KMS-11 (cell line): ENCODE data around the gene TSHZ1.

ENCODE experiments used
- H2AFZ ChIP-seq: fragments of 200-600 bp; sonication (generic); 2 replicates; pipeline ENCODE4 v1.6.1; 2016; ENCODE audit warnings: antibody characterized with exemption, mixed run types, low read depth
- H3K27ac ChIP-seq: fragments of 200-600 bp; sonication (generic); 2 replicates; pipeline ENCODE4 v1.6.1; 2016; ENCODE audit warnings: mild to moderate bottlenecking, mixed run types
- H3K27me3 ChIP-seq: fragments of 200-600 bp; sonication (generic); 2 replicates; pipeline ENCODE4 v1.6.1; 2017; ENCODE audit warnings: mild to moderate bottlenecking, low read depth, mixed run types, moderate library complexity; ENCODE audit not compliant: insufficient read depth
- H3K36me3 ChIP-seq: fragments of 200-600 bp; sonication (generic); 2 replicates; pipeline ENCODE4 v1.6.1; 2017; ENCODE audit warnings: mild to moderate bottlenecking, mixed run types; ENCODE audit not compliant: insufficient read depth
- H3K4me1 ChIP-seq: fragments of 200-600 bp; sonication (generic); 2 replicates; pipeline ENCODE4 v1.6.1; 2016; ENCODE audit warnings: mild to moderate bottlenecking, low read depth, mixed run types; ENCODE audit not compliant: poor library complexity, severe bottlenecking
- H3K4me2 ChIP-seq: fragments of 200-600 bp; sonication (generic); 2 replicates; pipeline ENCODE4 v1.7.0; 2016; ENCODE audit warnings: mild to moderate bottlenecking, mixed run types
- H3K4me3 ChIP-seq: fragments of 200-600 bp; sonication (generic); IDR thresholded peaks from 2 replicates; pipeline ENCODE4 v1.6.1; 2017; ENCODE audit warnings: low read depth, low read length, mixed read lengths; ENCODE audit not compliant: insufficient read depth
- H3K79me2 ChIP-seq: fragments of 200-600 bp; sonication (generic); 2 replicates; pipeline ENCODE4 v1.6.1; 2016; ENCODE audit warnings: low read depth, mixed run types; ENCODE audit not compliant: insufficient read depth
- H3K9ac ChIP-seq: fragments of 200-600 bp; sonication (generic); 2 replicates; pipeline ENCODE4 v1.6.1; 2016; ENCODE audit warnings: mild to moderate bottlenecking, mixed run types
- H4K20me1 ChIP-seq: fragments of 200-600 bp; sonication (generic); 2 replicates; pipeline ENCODE4 v1.6.1; 2016; ENCODE audit warnings: mild to moderate bottlenecking, mixed run types; ENCODE audit not compliant: insufficient read depth
- CTCF ChIP-seq: fragments of 200-600 bp; sonication (generic); conservative IDR thresholded peaks from 2 replicates; pipeline ENCODE4 v1.6.1; 2017; ENCODE audit warnings: low read depth, mild to moderate bottlenecking, antibody characterized with exemption, low read length, moderate library complexity, mixed read lengths

The TSHZ1 gene

GRCh38 chr18:75204732-75205513 lies 5.7 kb upstream of the TSHZ1 start:
- H3K27ac ChIP-seq = no peak overlapping the region
- TF ChIP-seq CTCF = no peak
- no peak overlapping the region for H2AFZ ChIP-seq
- no peak overlapping the region for H3K4me3 ChIP-seq
- H3K9ac ChIP-seq = no peak overlapping the region
- no peaks in the 10 kb centered on the region for H3K27me3 ChIP-seq
- H3K4me1 ChIP-seq = peaks cover 30% of the 10 kb centered on the region
- no peak overlapping the region for H3K4me2 ChIP-seq
- peaks cover 12% of the 10 kb centered on the region; the same call in 1 of the 2 replicates for H3K36me3 ChIP-seq
- no peaks in the 10 kb centered on the region for H4K20me1 ChIP-seq
- peaks cover 68% of the 10 kb centered on the region for H3K79me2 ChIP-seq

- H3K79me2 ChIP-seq = peaks cover 68% of the 10 kb centered on the region
- H2AFZ ChIP-seq = no peak overlapping the region
- H3K27ac ChIP-seq = no peak overlapping the region
- no peaks in the 10 kb centered on the region for H4K20me1 ChIP-seq
- no peak overlapping the region for H3K9ac ChIP-seq
- H3K4me3 ChIP-seq = no peak overlapping the region
- TF ChIP-seq CTCF = no peak
- no peaks in the 10 kb centered on the region for H3K27me3 ChIP-seq
- no peak overlapping the region for H3K4me2 ChIP-seq
- peaks cover 30% of the 10 kb centered on the region for H3K4me1 ChIP-seq
- peaks cover 12% of the 10 kb centered on the region; the same call in 1 of the 2 replicates for H3K36me3 ChIP-seq
Measured at GRCh38 chr18:75205514-75206132, 5.0 kb upstream of the TSHZ1 start.

- H3K79me2 ChIP-seq = peaks cover 68% of the 10 kb centered on the region
- H3K4me2 ChIP-seq = peak overlapping the region; percentile 81
- peaks cover 30% of the 10 kb centered on the region for H3K4me1 ChIP-seq
- H3K36me3 ChIP-seq = peaks cover 1% of the 10 kb centered on the region; the same call in 1 of the 2 replicates
- peak overlapping the region; percentile 99; the same call in 1 of the 2 replicates for H3K27ac ChIP-seq
- H3K4me3 ChIP-seq = no peak overlapping the region
- H3K27me3 ChIP-seq = no peaks in the 10 kb centered on the region
- no peak for TF ChIP-seq CTCF
- H4K20me1 ChIP-seq = no peaks in the 10 kb centered on the region
- H3K9ac ChIP-seq = peak overlapping the region; percentile 92; the same call in 1 of the 2 replicates
- H2AFZ ChIP-seq = no peak overlapping the region
Measured at GRCh38 chr18:75206452-75207309, 3.9 kb upstream of the TSHZ1 start.

GRCh38 chr18:75207310-75208154 lies 3.1 kb upstream of the TSHZ1 start:
- H2AFZ ChIP-seq = peak overlapping the region; percentile 70; the same call in 1 of the 2 replicates
- H3K27ac ChIP-seq = peak overlapping the region; percentile 99
- peaks cover 62% of the 10 kb centered on the region for H3K79me2 ChIP-seq
- TF ChIP-seq CTCF = no peak
- H3K4me2 ChIP-seq = peak overlapping the region; percentile 81
- peaks cover 25% of the 10 kb centered on the region for H3K4me1 ChIP-seq
- no peaks in the 10 kb centered on the region for H4K20me1 ChIP-seq
- H3K27me3 ChIP-seq = no peaks in the 10 kb centered on the region
- peak overlapping the region; percentile 92 for H3K9ac ChIP-seq
- no peaks in the 10 kb centered on the region for H3K36me3 ChIP-seq
- H3K4me3 ChIP-seq = no peak overlapping the region
